Esophagus squamous epithelium (tissue), 4 donors: ENCODE results near the gene PLEKHH2.

Experiments used
- POLR2A ChIP-seq, 4 donors: fragments of 450-650 bp; IDR thresholded peaks; one replicate each; pipeline ENCODE4 v1.6.1; 2017; ENCODE audit warnings: antibody characterized with exemption in 4 of 4, mild to moderate bottlenecking in 4 of 4, moderate library complexity in 3 of 4
- TF ChIP-seq, protein P1 (sequence below), 6 experiments: fragments of 450-650 bp in 4 of 6; fragments of 200-600 bp in 2 of 6; sonication (generic) in 2 of 6; IDR thresholded peaks; one replicate each; pipeline ENCODE4 v1.5.1; 2016 to 2019; ENCODE audit warnings: antibody characterized with exemption in 6 of 6, mild to moderate bottlenecking in 4 of 6, moderate library complexity in 4 of 6

DNA sequence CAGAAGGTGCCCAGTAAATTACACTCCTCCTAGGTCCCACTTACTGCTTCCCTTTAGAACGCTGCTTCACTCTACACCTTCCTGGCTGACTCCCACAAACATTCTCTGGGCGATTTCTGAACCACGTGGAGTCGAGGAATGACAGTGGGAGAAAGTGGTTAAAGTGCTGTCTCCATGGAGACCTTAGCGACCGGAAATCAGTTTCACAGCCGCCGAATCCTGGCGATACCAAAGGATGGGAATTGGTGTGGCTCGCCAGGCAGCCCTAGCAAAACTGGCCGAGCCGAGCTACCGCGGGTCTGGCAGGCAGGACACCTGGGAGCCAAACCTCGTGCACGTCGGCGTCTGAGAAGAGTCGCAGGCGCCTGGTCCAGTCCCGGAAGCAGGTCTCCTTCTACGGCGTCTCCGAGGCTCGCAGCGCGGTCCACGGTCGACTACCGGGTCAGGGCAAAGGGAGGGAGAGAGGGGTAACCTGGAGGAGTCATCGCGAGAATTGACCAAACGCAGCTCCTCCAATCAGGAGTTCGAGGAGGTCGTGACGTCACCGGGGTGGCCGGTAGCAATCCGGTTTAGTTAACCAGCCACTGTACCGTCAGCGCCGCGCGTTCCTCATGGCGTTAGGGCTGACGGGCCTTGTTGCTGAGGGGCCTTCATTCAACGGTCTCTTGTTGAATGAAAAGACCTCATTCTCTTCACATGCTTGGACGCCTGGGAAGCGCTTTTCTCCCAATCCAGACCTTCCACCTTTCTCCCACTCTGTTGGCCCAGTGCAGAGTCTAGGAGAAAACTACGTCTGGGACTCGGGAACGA lies 41.3 kb upstream of the PLEKHH2 start, which contains the start of gene THADA:
- TF ChIP-seq, protein P1, sequence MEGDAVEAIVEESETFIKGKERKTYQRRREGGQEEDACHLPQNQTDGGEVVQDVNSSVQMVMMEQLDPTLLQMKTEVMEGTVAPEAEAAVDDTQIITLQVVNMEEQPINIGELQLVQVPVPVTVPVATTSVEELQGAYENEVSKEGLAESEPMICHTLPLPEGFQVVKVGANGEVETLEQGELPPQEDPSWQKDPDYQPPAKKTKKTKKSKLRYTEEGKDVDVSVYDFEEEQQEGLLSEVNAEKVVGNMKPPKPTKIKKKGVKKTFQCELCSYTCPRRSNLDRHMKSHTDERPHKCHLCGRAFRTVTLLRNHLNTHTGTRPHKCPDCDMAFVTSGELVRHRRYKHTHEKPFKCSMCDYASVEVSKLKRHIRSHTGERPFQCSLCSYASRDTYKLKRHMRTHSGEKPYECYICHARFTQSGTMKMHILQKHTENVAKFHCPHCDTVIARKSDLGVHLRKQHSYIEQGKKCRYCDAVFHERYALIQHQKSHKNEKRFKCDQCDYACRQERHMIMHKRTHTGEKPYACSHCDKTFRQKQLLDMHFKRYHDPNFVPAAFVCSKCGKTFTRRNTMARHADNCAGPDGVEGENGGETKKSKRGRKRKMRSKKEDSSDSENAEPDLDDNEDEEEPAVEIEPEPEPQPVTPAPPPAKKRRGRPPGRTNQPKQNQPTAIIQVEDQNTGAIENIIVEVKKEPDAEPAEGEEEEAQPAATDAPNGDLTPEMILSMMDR (IDR thresholded peaks at IDR 0.05): peak in 2 of 6 experiments; percentile 9
- peak in 2 of 4 donors; percentile 88 to 91 for TF ChIP-seq POLR2A (IDR thresholded peaks at IDR 0.05)
